Measurements from ENCODE around the gene B3GNT7.

B3GNT7 gene

GRCh38 chr2:231418820-231419640 lies 23.5 kb downstream of the B3GNT7 start:
- Histone ChIP-seq H3K36me3 (ENCODE audit: control insufficient read depth in 1 of 2, insufficient read depth in 2 of 2, low read depth in 1 of 2, low read length in 2 of 2) (no peaks in the 10 kb centered on the region), H2BK120ac (ENCODE audit: low read depth, low read length) (no peak overlapping the region), H4K91ac (ENCODE audit: low read length) (no peak overlapping the region), H3K4me2 (ENCODE audit: low read length, poor library complexity, severe bottlenecking) (no peak overlapping the region), H3K23ac (ENCODE audit: low read length in 2 of 2) (no peak overlapping the region), H4K8ac (ENCODE audit: low read length) (no peak overlapping the region), H3K27ac (ENCODE audit: low read length, poor library complexity, severe bottlenecking) (no peak overlapping the region), H2BK12ac (ENCODE audit: low read length in 2 of 2) (no peak overlapping the region), H2BK15ac (ENCODE audit: low read depth, poor library complexity, severe bottlenecking) (no peak overlapping the region), H3K9me3 (ENCODE audit: control insufficient read depth, low read length) (no peaks in the 10 kb centered on the region), H3K14ac (ENCODE audit: low read length in 2 of 2) (no peak overlapping the region), H2BK5ac (ENCODE audit: low read depth, low read length, poor library complexity, severe bottlenecking) (no peak overlapping the region), H3K18ac (ENCODE audit: low read depth in 1 of 2, low read length in 2 of 2) (no peak overlapping the region), H3K9ac (ENCODE audit: low read length) (no peak overlapping the region), H2AFZ (ENCODE audit: low read depth, low read length) (no peak overlapping the region), H3K4me1 (ENCODE audit: control insufficient read depth, insufficient read depth, low read depth, low read length) (no peaks in the 10 kb centered on the region), H2AK5ac (ENCODE audit: low read length, severe bottlenecking) (no peak overlapping the region), H3K4me3 (ENCODE audit: insufficient read depth in 1 of 2, low read depth in 1 of 2, low read length in 2 of 2) (no peak overlapping the region), H3K79me1 (replicated peaks; ENCODE audit: low read length, poor library complexity, severe bottlenecking) (no peaks in the 10 kb centered on the region), H3K4ac (ENCODE audit: low read depth in 1 of 2, low read length in 2 of 2) (no peak overlapping the region), H3K27me3 (ENCODE audit: control insufficient read depth in 1 of 2, insufficient read depth in 1 of 2, low read length in 2 of 2) (peaks cover 0 to 42% of the 10 kb centered on the region in 2 experiments)
- WGBS: 86% methylated on average over 26 of the region's 26 CpGs
- no peak for DNase-seq

GRCh38 chr2:231421051-231421580 lies 25.6 kb downstream of the B3GNT7 start:
- Histone ChIP-seq H3K14ac (ENCODE audit: low read length in 2 of 2) (no peak overlapping the region), H3K9me3 (ENCODE audit: control insufficient read depth, low read length) (no peaks in the 10 kb centered on the region), H4K91ac (ENCODE audit: low read length) (no peak overlapping the region), H3K79me1 (replicated peaks; ENCODE audit: low read length, poor library complexity, severe bottlenecking) (no peaks in the 10 kb centered on the region), H3K4me1 (ENCODE audit: control insufficient read depth, insufficient read depth, low read depth, low read length) (peaks cover 6% of the 10 kb centered on the region), H2BK120ac (ENCODE audit: low read depth, low read length) (no peak overlapping the region), H3K36me3 (ENCODE audit: control insufficient read depth in 1 of 2, insufficient read depth in 2 of 2, low read depth in 1 of 2, low read length in 2 of 2) (no peaks in the 10 kb centered on the region), H2AK5ac (ENCODE audit: low read length, severe bottlenecking) (no peak overlapping the region), H2AFZ (ENCODE audit: low read depth, low read length) (no peak overlapping the region), H4K8ac (ENCODE audit: low read length) (no peak overlapping the region), H3K27ac (ENCODE audit: low read length, poor library complexity, severe bottlenecking) (no peak overlapping the region), H3K9ac (ENCODE audit: low read length) (no peak overlapping the region), H3K18ac (ENCODE audit: low read depth in 1 of 2, low read length in 2 of 2) (no peak overlapping the region), H3K4ac (ENCODE audit: low read depth in 1 of 2, low read length in 2 of 2) (no peak overlapping the region), H3K4me3 (ENCODE audit: insufficient read depth in 1 of 2, low read depth in 1 of 2, low read length in 2 of 2) (no peak overlapping the region), H3K23ac (ENCODE audit: low read length in 2 of 2) (no peak overlapping the region), H2BK12ac (ENCODE audit: low read length in 2 of 2) (no peak overlapping the region), H3K4me2 (ENCODE audit: low read length, poor library complexity, severe bottlenecking) (no peak overlapping the region), H2BK5ac (ENCODE audit: low read depth, low read length, poor library complexity, severe bottlenecking) (no peak overlapping the region), H3K27me3 (ENCODE audit: control insufficient read depth in 1 of 2, insufficient read depth in 1 of 2, low read length in 2 of 2) (peaks cover 0 to 56% of the 10 kb centered on the region in 2 experiments), H2BK15ac (ENCODE audit: low read depth, poor library complexity, severe bottlenecking) (no peak overlapping the region)
- 85% methylated on average over 9 of the region's 9 CpGs for WGBS
- DNase-seq: no peak

DNA sequence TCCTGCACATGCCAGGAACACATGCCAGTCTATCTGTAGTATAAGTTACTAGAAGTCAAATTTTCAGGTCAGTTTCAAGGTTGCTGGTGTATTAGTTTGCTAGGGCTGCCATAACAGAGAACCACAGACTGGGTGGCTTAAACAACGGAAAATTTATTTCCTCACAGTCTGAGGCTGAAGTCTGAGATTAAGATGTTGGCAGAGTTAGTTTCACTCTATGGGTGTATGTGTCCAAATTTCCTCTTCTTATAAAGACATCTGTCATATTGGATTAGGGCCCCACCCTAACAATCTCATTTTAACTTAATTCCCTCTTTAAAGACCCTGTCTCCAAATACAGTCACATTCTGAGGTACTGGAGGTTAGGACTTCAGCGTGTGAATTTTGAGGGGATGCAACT lies 26.5 kb downstream of the B3GNT7 start:
- Histone ChIP-seq H3K36me3 (ENCODE audit: control insufficient read depth in 1 of 2, insufficient read depth in 2 of 2, low read depth in 1 of 2, low read length in 2 of 2) (no peaks in the 10 kb centered on the region), H3K4me3 (ENCODE audit: insufficient read depth in 1 of 2, low read depth in 1 of 2, low read length in 2 of 2) (no peak overlapping the region), H3K23ac (ENCODE audit: low read length in 2 of 2) (no peak overlapping the region), H3K4me2 (ENCODE audit: low read length, poor library complexity, severe bottlenecking) (no peak overlapping the region), H2BK12ac (ENCODE audit: low read length in 2 of 2) (no peak overlapping the region), H3K9me3 (ENCODE audit: control insufficient read depth, low read length) (no peaks in the 10 kb centered on the region), H2AK5ac (ENCODE audit: low read length, severe bottlenecking) (no peak overlapping the region), H3K27ac (ENCODE audit: low read length, poor library complexity, severe bottlenecking) (no peak overlapping the region), H2BK5ac (ENCODE audit: low read depth, low read length, poor library complexity, severe bottlenecking) (no peak overlapping the region), H3K18ac (ENCODE audit: low read depth in 1 of 2, low read length in 2 of 2) (no peak overlapping the region), H2BK120ac (ENCODE audit: low read depth, low read length) (no peak overlapping the region), H3K4ac (ENCODE audit: low read depth in 1 of 2, low read length in 2 of 2) (no peak overlapping the region), H3K79me1 (replicated peaks; ENCODE audit: low read length, poor library complexity, severe bottlenecking) (no peaks in the 10 kb centered on the region), H2BK15ac (ENCODE audit: low read depth, poor library complexity, severe bottlenecking) (no peak overlapping the region), H3K9ac (ENCODE audit: low read length) (no peak overlapping the region), H4K91ac (ENCODE audit: low read length) (no peak overlapping the region), H2AFZ (ENCODE audit: low read depth, low read length) (no peak overlapping the region), H4K8ac (ENCODE audit: low read length) (no peak overlapping the region), H3K14ac (ENCODE audit: low read length in 2 of 2) (no peak overlapping the region), H3K27me3 (ENCODE audit: control insufficient read depth in 1 of 2, insufficient read depth in 1 of 2, low read length in 2 of 2) (peaks cover 0 to 65% of the 10 kb centered on the region in 2 experiments), H3K4me1 (ENCODE audit: control insufficient read depth, insufficient read depth, low read depth, low read length) (peaks cover 7% of the 10 kb centered on the region)
- WGBS: 100% methylated on average over 1 of the region's 2 CpGs
- no peak for DNase-seq

- no peak overlapping the region for H3K4me2 ChIP-seq (ENCODE audit: low read length, poor library complexity, severe bottlenecking)
- no peak overlapping the region for H2BK15ac ChIP-seq (ENCODE audit: low read depth, poor library complexity, severe bottlenecking)
- no peak overlapping the region for H2BK12ac ChIP-seq (ENCODE audit: low read length in 2 of 2)
- 93% methylated on average over 9 of the region's 10 CpGs for WGBS
- no peak overlapping the region for H3K27ac ChIP-seq (ENCODE audit: low read length, poor library complexity, severe bottlenecking)
- no peak overlapping the region for H3K18ac ChIP-seq (ENCODE audit: low read depth in 1 of 2, low read length in 2 of 2)
- no peak overlapping the region for H2AFZ ChIP-seq (ENCODE audit: low read depth, low read length)
- no peak overlapping the region for H3K4me3 ChIP-seq (ENCODE audit: insufficient read depth in 1 of 2, low read depth in 1 of 2, low read length in 2 of 2)
- peaks cover 0 to 63% of the 10 kb centered on the region in 2 experiments for H3K27me3 ChIP-seq (ENCODE audit: control insufficient read depth in 1 of 2, insufficient read depth in 1 of 2, low read length in 2 of 2)
- no peak overlapping the region for H2BK5ac ChIP-seq (ENCODE audit: low read depth, low read length, poor library complexity, severe bottlenecking)
- H4K8ac ChIP-seq (ENCODE audit: low read length): no peak overlapping the region
- no peak overlapping the region for H3K23ac ChIP-seq (ENCODE audit: low read length in 2 of 2)
- H4K91ac ChIP-seq (ENCODE audit: low read length): no peak overlapping the region
- no peaks in the 10 kb centered on the region for H3K36me3 ChIP-seq (ENCODE audit: control insufficient read depth in 1 of 2, insufficient read depth in 2 of 2, low read depth in 1 of 2, low read length in 2 of 2)
- no peaks in the 10 kb centered on the region for H3K79me1 ChIP-seq (replicated peaks; ENCODE audit: low read length, poor library complexity, severe bottlenecking)
- H2AK5ac ChIP-seq (ENCODE audit: low read length, severe bottlenecking): no peak overlapping the region
- H2BK120ac ChIP-seq (ENCODE audit: low read depth, low read length): no peak overlapping the region
- H3K9ac ChIP-seq (ENCODE audit: low read length): no peak overlapping the region
- DNase-seq: no peak
- no peak overlapping the region for H3K4ac ChIP-seq (ENCODE audit: low read depth in 1 of 2, low read length in 2 of 2)
- no peaks in the 10 kb centered on the region for H3K9me3 ChIP-seq (ENCODE audit: control insufficient read depth, low read length)
- no peak overlapping the region for H3K14ac ChIP-seq (ENCODE audit: low read length in 2 of 2)
- H3K4me1 ChIP-seq (ENCODE audit: control insufficient read depth, insufficient read depth, low read depth, low read length): peaks cover 7% of the 10 kb centered on the region
These were observed 27.7 kb downstream of the B3GNT7 start for GRCh38 chr2:231423176-231423575.

Data from mesenchymal stem cell (in vitro differentiated cells and primary cell).